HEK293 (cell line): ENCODE results near the gene BCORL1.

ENCODE experiments used
- CTCF ChIA-PET: fragments of 350-600 bp; formaldehyde crosslinking; extraction: SDS; loops from one replicate; lab custom pipeline; 2021; ENCODE audit warnings: antibody characterized with exemption; lab: Yijun Ruan, JAX
- POLR2A ChIA-PET: fragments of 300-600 bp; formaldehyde crosslinking; extraction: SDS; loops from one replicate; lab custom pipeline; 2020; ENCODE audit warnings: antibody characterized with exemption, inconsistent platforms; lab: Yijun Ruan, JAX
- H3K27ac ChIP-seq: fragments of 200-500 bp; sonication (Bioruptor generic); 2 replicates; pipeline ENCODE4 v1.5.1; 2014; ENCODE audit warnings: low read depth, low read length, control low read depth, inconsistent platforms; ENCODE audit errors: extremely low read depth
- H3K36me3 ChIP-seq, 2 experiments: fragments of 200-500 bp in 1 of 2; sonication (Bioruptor generic) in 1 of 2; 1 replicate in 1 of 2; 2 replicates in 1 of 2; pipeline ENCODE4 v1.5.1; 2014 to 2017; ENCODE audit warnings: inconsistent platforms in 2 of 2, low read length in 2 of 2; ENCODE audit not compliant: control insufficient read depth in 2 of 2, insufficient read depth in 1 of 2
- H3K4me1 ChIP-seq: fragments of 200-500 bp; sonication (Bioruptor generic); 2 replicates; pipeline ENCODE4 v1.5.1; 2014; ENCODE audit warnings: mild to moderate bottlenecking, low read length, inconsistent platforms; ENCODE audit not compliant: control insufficient read depth, insufficient read depth
- H3K4me3 ChIP-seq: 2 replicates; pipeline ENCODE4 v1.5.1; 2011; ENCODE audit warnings: low read depth, mild to moderate bottlenecking, control low read depth, low read length, moderate library complexity
- H3K9me3 ChIP-seq: fragments of 200-500 bp; sonication (Bioruptor generic); 2 replicates; pipeline ENCODE4 v1.5.1; 2014; ENCODE audit warnings: low read depth, low read length, inconsistent platforms; ENCODE audit not compliant: control insufficient read depth, insufficient read depth
- EGR2 ChIP-seq: fragments of 450-650 bp; formaldehyde crosslinking; IDR thresholded peaks from 2 replicates; pipeline ENCODE4 v1.5.1; 2016; ENCODE audit warnings: low read depth, missing biosample characterization, missing genetic modification characterization
- KLF9 ChIP-seq: fragments of 450-650 bp; formaldehyde crosslinking; IDR thresholded peaks from 2 replicates; pipeline ENCODE4 v1.5.1; 2016; ENCODE audit warnings: missing biosample characterization, missing genetic modification characterization, low read depth
- OSR2 ChIP-seq: fragments of 450-650 bp; formaldehyde crosslinking; IDR thresholded peaks from 2 replicates; pipeline ENCODE4 v1.5.1; 2016; ENCODE audit warnings: missing biosample characterization, missing genetic modification characterization
- TSHZ1 ChIP-seq: fragments of 450-650 bp; formaldehyde crosslinking; IDR thresholded peaks from 2 replicates; pipeline ENCODE4 v1.5.1; 2016; ENCODE audit warnings: missing biosample characterization, missing genetic modification characterization, borderline replicate concordance
- ZBTB49 ChIP-seq: fragments of 450-650 bp; formaldehyde crosslinking; IDR thresholded peaks from 2 replicates; pipeline ENCODE4 v1.5.1; 2016; ENCODE audit warnings: missing biosample characterization, missing genetic modification characterization, low read depth
- ZFHX2 ChIP-seq: fragments of 450-650 bp; formaldehyde crosslinking; conservative IDR thresholded peaks from 2 replicates; pipeline ENCODE4 v1.5.1; 2016; ENCODE audit warnings: missing biosample characterization, missing genetic modification characterization
- ZIC2 ChIP-seq: fragments of 450-650 bp; formaldehyde crosslinking; IDR thresholded peaks from 2 replicates; pipeline ENCODE4 v1.5.1; 2016; ENCODE audit warnings: missing biosample characterization, missing genetic modification characterization
- ZNF324 ChIP-seq: fragments of 450-650 bp; formaldehyde crosslinking; IDR thresholded peaks from 2 replicates; pipeline ENCODE4 v1.5.1; 2016; ENCODE audit warnings: missing biosample characterization, missing genetic modification characterization
- ZNF341 ChIP-seq: fragments of 450-650 bp; formaldehyde crosslinking; IDR thresholded peaks from 2 replicates; pipeline ENCODE4; 2016; ENCODE audit warnings: low read depth, missing biosample characterization, missing genetic modification characterization
- ZNF426 ChIP-seq: fragments of 450-650 bp; formaldehyde crosslinking; IDR thresholded peaks from 2 replicates; pipeline ENCODE4 v1.5.1; 2017; ENCODE audit warnings: missing biosample characterization, missing genetic modification characterization, mild to moderate bottlenecking, inconsistent platforms, moderate library complexity
- ZNF48 ChIP-seq: fragments of 450-650 bp; formaldehyde crosslinking; IDR thresholded peaks from 2 replicates; pipeline ENCODE4 v1.5.1; 2016; ENCODE audit warnings: missing biosample characterization, missing genetic modification characterization
- ZNF555 ChIP-seq: fragments of 450-650 bp; formaldehyde crosslinking; conservative IDR thresholded peaks from 2 replicates; pipeline ENCODE4 v1.5.1; 2017; ENCODE audit warnings: missing biosample characterization, mild to moderate bottlenecking, missing genetic modification characterization, inconsistent platforms
- ZNF623 ChIP-seq: fragments of 450-650 bp; formaldehyde crosslinking; IDR thresholded peaks from 2 replicates; pipeline ENCODE4 v1.5.1; 2016; ENCODE audit warnings: missing biosample characterization, missing genetic modification characterization
- ZNF629 ChIP-seq: fragments of 450-650 bp; formaldehyde crosslinking; IDR thresholded peaks from 2 replicates; pipeline ENCODE4 v1.5.1; 2017; ENCODE audit warnings: missing biosample characterization, missing genetic modification characterization
- ZNF704 ChIP-seq: fragments of 450-650 bp; formaldehyde crosslinking; IDR thresholded peaks from 2 replicates; pipeline ENCODE4 v1.5.1; 2016; ENCODE audit warnings: missing biosample characterization, missing genetic modification characterization

BCORL1 gene

GRCh38 chrX:130005089-130005807, 22.8 kb downstream of the BCORL1 start:
- POLR2A ChIA-PET: no interaction called here
- Histone ChIP-seq H3K27ac (no peak overlapping the region), H3K9me3 (no peaks in the 10 kb centered on the region)
- TF ChIP-seq ZFHX2: no peak
- no peak for TF ChIP-seq OSR2 (tag by site-specific recombination)
- no peak for TF ChIP-seq ZNF426 (tag by site-specific recombination)
- TF ChIP-seq ZNF555 (tag by site-specific recombination): no peak
- no peak for TF ChIP-seq ZNF48 (tag by site-specific recombination)
- no peak for TF ChIP-seq ZNF704 (tag by site-specific recombination)
- no peak for TF ChIP-seq ZNF324 (tag by site-specific recombination)
- TF ChIP-seq KLF9 (tag by site-specific recombination): no peak
- TF ChIP-seq, all 188 proteins: peak for 0
- Histone ChIP-seq H3K36me3 (peaks cover 9 to 40% of the 10 kb centered on the region in 2 experiments; a peak in 2 of 3 replicates), H3K4me1 (no peaks in the 10 kb centered on the region), H3K4me3 (no peak overlapping the region)
- CTCF ChIA-PET: interaction anchor here (0.5 kb wide), 1 partner anchor 371 kb away, joined by 3 read pairs; no protein-coding TSS in a partner anchor

GRCh38 chrX:130009658-130010223, 27.3 kb downstream of the BCORL1 start:
- Histone ChIP-seq H3K4me1 (no peaks in the 10 kb centered on the region), H3K27ac (no peak overlapping the region), H3K9me3 (no peaks in the 10 kb centered on the region), H3K4me3 (no peak overlapping the region), H3K36me3 (peaks cover 9 to 66% of the 10 kb centered on the region in 2 experiments; a peak in 2 of 3 replicates)
- TF ChIP-seq ZNF629 (tag by site-specific recombination) (no peak), ZNF341 (tag by site-specific recombination) (0 out of 2 replicates have a peak, but pooled peaks have one; percentile 18)
- ChIA-PET CTCF (interaction anchor here (0.5 to 1.4 kb wide), 2 partner anchors 19 to 374 kb away, joined by 3 read pairs; no protein-coding TSS in a partner anchor), POLR2A (no interaction called here)

- no peaks in the 10 kb centered on the region for H3K9me3 ChIP-seq
- ChIA-PET CTCF (interaction anchor here (1.0 kb wide), 1 partner anchor 15 kb away, joined by 3 read pairs; no protein-coding TSS in a partner anchor), POLR2A (no interaction called here)
- H3K4me3 ChIP-seq: no peak overlapping the region
- peaks cover 11 to 71% of the 10 kb centered on the region in 2 experiments; a peak in 2 of 3 replicates for H3K36me3 ChIP-seq
- no peak overlapping the region for H3K27ac ChIP-seq
- TF ChIP-seq ZBTB49 (tag by site-specific recombination) (no peak), ZIC2 (tag by site-specific recombination) (no peak), ZNF623 (peak; percentile 72)
- H3K4me1 ChIP-seq: no peaks in the 10 kb centered on the region
These were observed 30.2 kb downstream of the BCORL1 start for GRCh38 chrX:130012683-130013082.

GRCh38 chrX:130013661-130014060, 31.2 kb downstream of the BCORL1 start:
- H3K4me3 ChIP-seq: no peak overlapping the region
- TF ChIP-seq TSHZ1 (tag by site-specific recombination) (no peak), EGR2 (peak; percentile 32; the same call in 1 of the 2 replicates)
- POLR2A ChIA-PET: interaction anchor here (0.6 kb wide), 1 partner anchor 15 kb away, joined by 3 read pairs; no protein-coding TSS in a partner anchor
- H3K4me1 ChIP-seq: no peaks in the 10 kb centered on the region
- CTCF ChIA-PET: interaction anchor here (0.6 to 0.7 kb wide), 2 partner anchors 22 to 332 kb away, joined by 3 read pairs; no protein-coding TSS in a partner anchor
- H3K9me3 ChIP-seq: no peaks in the 10 kb centered on the region
- no peak overlapping the region for H3K27ac ChIP-seq
- H3K36me3 ChIP-seq: peaks cover 9 to 66% of the 10 kb centered on the region in 2 experiments; a peak in 2 of 3 replicates
